ENCODE measurements around the gene PER3. TPM values are rescaled to one million over a fixed set of nuclear protein-coding genes. Genes with fewer than 3 reads are reported as not detected.

The PER3 gene
- total RNA-seq, 4 donors from 2014 or later = 9.2 to 46.0 (median 19.1) TPM

GRCh38 chr1:7754234-7754633 lies 29.9 kb upstream of the PER3 start:
- Histone ChIP-seq H3K27me3 (no peaks in the 10 kb centered on the region), H3K4me3 (no peak overlapping the region), H3K27ac (no peak overlapping the region), H3K4me1 (peaks cover 8% of the 10 kb centered on the region), H3K9me3 (no peaks in the 10 kb centered on the region), H3K36me3 (no peaks in the 10 kb centered on the region)
- DNase-seq (ENCODE audit: low spot score in 2 of 2) = no peak
- WGBS = 61% methylated on average over 3 of the region's 3 CpGs
- TF ChIP-seq CTCF (IDR thresholded peaks at IDR 0.05) (no peak), POLR2AphosphoS5 (IDR thresholded peaks at IDR 0.05) (no peak), POLR2A (IDR thresholded peaks at IDR 0.05) (no peak), EP300 (IDR thresholded peaks at IDR 0.05) (no peak)

GRCh38 chr1:7755448-7755847 lies 28.6 kb upstream of the PER3 start:
- Histone ChIP-seq H3K4me3 (no peak overlapping the region), H3K27me3 (no peaks in the 10 kb centered on the region), H3K9me3 (no peaks in the 10 kb centered on the region), H3K27ac (no peak overlapping the region), H3K36me3 (no peaks in the 10 kb centered on the region), H3K4me1 (peaks cover 8% of the 10 kb centered on the region)
- TF ChIP-seq POLR2A (IDR thresholded peaks at IDR 0.05) (no peak), EP300 (IDR thresholded peaks at IDR 0.05) (no peak), CTCF (IDR thresholded peaks at IDR 0.05) (no peak), POLR2AphosphoS5 (IDR thresholded peaks at IDR 0.05) (no peak)
- DNase-seq (ENCODE audit: low spot score in 2 of 2) = no peak
- 97% methylated on average over 1 of the region's 1 CpG for WGBS

DNA sequence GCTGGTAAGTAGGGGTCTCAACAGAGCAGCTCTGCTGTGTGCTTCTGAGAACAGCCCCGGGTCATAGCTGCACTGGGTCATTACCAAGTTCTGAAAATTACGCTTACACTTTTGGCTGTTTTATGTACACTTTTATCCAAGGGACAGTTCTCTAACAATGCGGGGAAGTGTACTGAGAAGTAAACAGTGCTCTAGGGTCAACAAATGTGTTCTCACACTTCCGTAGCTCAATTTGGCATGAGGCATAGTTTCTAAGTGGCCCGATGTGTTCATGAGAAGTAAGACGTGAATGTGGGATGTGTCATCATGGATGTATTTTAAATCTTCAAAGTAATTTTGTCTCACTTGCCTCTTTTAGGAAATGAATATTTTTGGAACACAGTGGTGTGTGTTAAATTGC lies 23.8 kb upstream of the PER3 start:
- H3K27me3 ChIP-seq = no peaks in the 10 kb centered on the region
- no peak overlapping the region for H3K4me3 ChIP-seq
- H3K27ac ChIP-seq = no peak overlapping the region
- no peaks in the 10 kb centered on the region for H3K4me1 ChIP-seq
- no peak for DNase-seq (ENCODE audit: low spot score in 2 of 2)
- H3K36me3 ChIP-seq = no peaks in the 10 kb centered on the region
- H3K9me3 ChIP-seq = no peaks in the 10 kb centered on the region
- WGBS = 75% methylated on average over 6 of the region's 6 CpGs
- TF ChIP-seq POLR2A (IDR thresholded peaks at IDR 0.05) (no peak), CTCF (IDR thresholded peaks at IDR 0.05) (no peak), POLR2AphosphoS5 (IDR thresholded peaks at IDR 0.05) (no peak), EP300 (IDR thresholded peaks at IDR 0.05) (no peak)

GRCh38 chr1:7761103-7761502 lies 23.0 kb upstream of the PER3 start:
- H3K27ac ChIP-seq = no peak overlapping the region
- H3K36me3 ChIP-seq = no peaks in the 10 kb centered on the region
- 90% methylated on average over 3 of the region's 3 CpGs for WGBS
- TF ChIP-seq CTCF (IDR thresholded peaks at IDR 0.05) (no peak), POLR2AphosphoS5 (IDR thresholded peaks at IDR 0.05) (no peak), EP300 (IDR thresholded peaks at IDR 0.05) (no peak), POLR2A (IDR thresholded peaks at IDR 0.05) (no peak)
- H3K27me3 ChIP-seq = no peaks in the 10 kb centered on the region
- no peaks in the 10 kb centered on the region for H3K9me3 ChIP-seq
- no peaks in the 10 kb centered on the region for H3K4me1 ChIP-seq
- no peak for DNase-seq (ENCODE audit: low spot score in 2 of 2)
- H3K4me3 ChIP-seq = no peak overlapping the region

- no peaks in the 10 kb centered on the region for H3K36me3 ChIP-seq
- DNase-seq (ENCODE audit: low spot score in 2 of 2) = no peak
- H3K27ac ChIP-seq = no peak overlapping the region
- H3K4me1 ChIP-seq = peaks cover 13% of the 10 kb centered on the region
- WGBS = 85% methylated on average over 4 of the region's 4 CpGs
- H3K27me3 ChIP-seq = no peaks in the 10 kb centered on the region
- no peak for TF ChIP-seq POLR2AphosphoS5 (IDR thresholded peaks at IDR 0.05)
- TF ChIP-seq EP300 (IDR thresholded peaks at IDR 0.05) = no peak
- TF ChIP-seq POLR2A (IDR thresholded peaks at IDR 0.05) = no peak
- TF ChIP-seq CTCF (IDR thresholded peaks at IDR 0.05) = no peak
- H3K4me3 ChIP-seq = no peak overlapping the region
- H3K9me3 ChIP-seq = no peaks in the 10 kb centered on the region
Observed at GRCh38 chr1:7767176-7767575, 16.9 kb upstream of the PER3 start.
